ENCODE measurements around the gene TMEM145. TPM values are rescaled to one million over a fixed set of nuclear protein-coding genes. Genes with fewer than 3 reads are reported as not detected.
A peak's percentile ranks its signal among the peaks of the same experiment; 100 is the strongest.

The TMEM145 gene
- total RNA-seq, 1 donor from 2014 or later = not detected

DNA sequence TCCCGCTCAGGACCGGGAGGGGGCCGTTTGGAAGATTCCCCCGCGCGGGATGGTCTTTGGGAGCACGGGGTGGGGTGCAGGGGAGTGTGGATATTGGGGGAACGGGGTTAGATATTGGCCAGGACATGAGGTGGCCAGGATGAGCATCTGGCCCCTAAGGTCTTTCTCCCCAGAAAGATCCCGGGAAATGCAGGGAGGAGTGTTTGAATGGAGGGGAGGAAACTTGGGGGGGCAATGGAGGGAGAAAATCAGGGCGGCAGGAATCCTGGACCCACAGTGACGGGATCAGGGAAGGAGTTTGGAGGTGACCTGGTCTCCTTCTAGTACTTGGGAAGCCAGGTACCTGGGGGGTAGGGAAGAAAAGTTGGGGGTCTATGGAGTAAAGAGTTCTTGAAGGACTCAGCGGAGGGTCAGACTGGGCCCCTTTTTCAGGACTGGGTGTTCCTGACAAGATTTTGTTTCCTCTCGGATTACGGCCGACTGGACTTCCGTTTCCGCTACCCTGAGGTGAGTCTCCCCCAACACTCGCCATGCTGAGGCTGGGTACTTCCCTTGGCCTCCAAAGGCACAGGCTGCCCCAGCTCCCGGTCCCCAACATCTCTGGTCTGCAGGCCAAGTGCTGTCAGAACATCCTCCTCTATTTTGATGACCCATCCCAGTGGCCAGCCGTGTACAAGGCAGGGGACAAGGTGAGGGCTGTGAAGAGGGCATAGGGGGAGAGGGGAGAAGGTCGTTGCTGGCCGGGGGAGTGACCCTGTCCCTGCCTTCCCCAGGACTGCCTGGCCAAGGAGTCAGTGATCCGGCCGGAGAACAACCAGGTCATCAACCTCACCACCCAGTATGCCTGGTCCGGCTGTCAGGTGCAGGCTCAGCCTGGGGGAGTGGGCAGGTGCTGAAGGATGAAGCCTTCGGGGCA, 989 bp downstream of the TMEM145 start:
- Histone ChIP-seq H3K4me2 (ENCODE audit: low read length) (peak overlapping the region; percentile 92), H3K4me3 (ENCODE audit: insufficient read depth, low read depth, low read length) (no peak overlapping the region)
- no peaks in the 10 kb centered on the region for H3K9me3 Mint-ChIP-seq (ENCODE audit: unreplicated experiment)

DNA sequence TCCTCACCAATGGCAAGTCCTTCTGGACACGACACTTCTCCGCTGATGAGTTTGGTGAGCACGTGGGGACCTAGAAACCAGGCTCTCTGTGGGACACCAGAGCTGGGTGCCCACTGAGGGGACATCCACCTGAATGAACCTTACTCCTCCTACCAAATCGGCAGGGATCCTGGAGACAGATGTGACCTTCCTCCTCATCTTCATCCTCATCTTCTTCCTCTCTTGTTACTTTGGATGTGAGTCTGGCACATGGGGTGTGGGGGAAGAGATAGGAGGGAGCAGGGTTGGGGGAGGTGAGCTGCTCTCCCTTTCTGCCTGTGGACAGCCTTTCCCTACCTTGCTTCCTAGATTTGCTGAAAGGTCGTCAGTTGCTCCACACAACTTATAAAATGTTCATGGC, 1.9 kb downstream of the TMEM145 start:
- Histone ChIP-seq H3K4me3 (ENCODE audit: insufficient read depth, low read depth, low read length) (no peak overlapping the region), H3K9ac (ENCODE audit: low read length) (no peak overlapping the region), H3K9me3 (ENCODE audit: insufficient read depth, low read depth, low read length) (no peaks in the 10 kb centered on the region), H3K36me3 (ENCODE audit: insufficient read depth, low read length) (no peaks in the 10 kb centered on the region), H2AFZ (ENCODE audit: low read depth, low read length) (no peak overlapping the region), H3K27ac (ENCODE audit: low read depth, low read length) (no peak overlapping the region), H3K79me2 (ENCODE audit: insufficient read depth, low read length) (no peaks in the 10 kb centered on the region), H3K4me1 (ENCODE audit: insufficient read depth, low read length) (peaks cover 6% of the 10 kb centered on the region), H3K27me3 (ENCODE audit: insufficient read depth, low read length) (peaks cover 9% of the 10 kb centered on the region), H4K20me1 (ENCODE audit: insufficient read depth, low read length) (no peaks in the 10 kb centered on the region), H3K4me2 (ENCODE audit: low read length) (no peak overlapping the region)
- Mint-ChIP-seq H3K4me1 (ENCODE audit: low read depth, unreplicated experiment) (peaks cover 2% of the 10 kb centered on the region), H3K27me3 (ENCODE audit: low read depth, unreplicated experiment) (peaks cover 41% of the 10 kb centered on the region), H3K27ac (ENCODE audit: unreplicated experiment) (no peak overlapping the region), H3K9me3 (ENCODE audit: unreplicated experiment) (no peaks in the 10 kb centered on the region), H3K4me3 (ENCODE audit: unreplicated experiment) (no peak overlapping the region), H3K36me3 (ENCODE audit: low read depth, unreplicated experiment) (no peaks in the 10 kb centered on the region)
- FAIRE-seq = no peak
- DNase-seq (ENCODE audit: low read depth) = no peak
- TF ChIP-seq, protein P1, sequence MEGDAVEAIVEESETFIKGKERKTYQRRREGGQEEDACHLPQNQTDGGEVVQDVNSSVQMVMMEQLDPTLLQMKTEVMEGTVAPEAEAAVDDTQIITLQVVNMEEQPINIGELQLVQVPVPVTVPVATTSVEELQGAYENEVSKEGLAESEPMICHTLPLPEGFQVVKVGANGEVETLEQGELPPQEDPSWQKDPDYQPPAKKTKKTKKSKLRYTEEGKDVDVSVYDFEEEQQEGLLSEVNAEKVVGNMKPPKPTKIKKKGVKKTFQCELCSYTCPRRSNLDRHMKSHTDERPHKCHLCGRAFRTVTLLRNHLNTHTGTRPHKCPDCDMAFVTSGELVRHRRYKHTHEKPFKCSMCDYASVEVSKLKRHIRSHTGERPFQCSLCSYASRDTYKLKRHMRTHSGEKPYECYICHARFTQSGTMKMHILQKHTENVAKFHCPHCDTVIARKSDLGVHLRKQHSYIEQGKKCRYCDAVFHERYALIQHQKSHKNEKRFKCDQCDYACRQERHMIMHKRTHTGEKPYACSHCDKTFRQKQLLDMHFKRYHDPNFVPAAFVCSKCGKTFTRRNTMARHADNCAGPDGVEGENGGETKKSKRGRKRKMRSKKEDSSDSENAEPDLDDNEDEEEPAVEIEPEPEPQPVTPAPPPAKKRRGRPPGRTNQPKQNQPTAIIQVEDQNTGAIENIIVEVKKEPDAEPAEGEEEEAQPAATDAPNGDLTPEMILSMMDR (IDR thresholded peaks at IDR 0.05; ENCODE audit: insufficient read depth, low read depth, low read length) = no peak

More for the DNA sequence above, 989 bp downstream of the TMEM145 start:
- Histone ChIP-seq H4K20me1 (ENCODE audit: insufficient read depth, low read length) (no peaks in the 10 kb centered on the region), H3K27ac (ENCODE audit: low read depth, low read length) (no peak overlapping the region), H3K9ac (ENCODE audit: low read length) (no peak overlapping the region), H3K9me3 (ENCODE audit: insufficient read depth, low read depth, low read length) (no peaks in the 10 kb centered on the region), H2AFZ (ENCODE audit: low read depth, low read length) (no peak overlapping the region), H3K4me1 (ENCODE audit: insufficient read depth, low read length) (peaks cover 6% of the 10 kb centered on the region), H3K79me2 (ENCODE audit: insufficient read depth, low read length) (no peaks in the 10 kb centered on the region), H3K36me3 (ENCODE audit: insufficient read depth, low read length) (no peaks in the 10 kb centered on the region), H3K27me3 (ENCODE audit: insufficient read depth, low read length) (peaks cover 9% of the 10 kb centered on the region)
- Mint-ChIP-seq H3K27ac (ENCODE audit: unreplicated experiment) (no peak overlapping the region), H3K36me3 (ENCODE audit: low read depth, unreplicated experiment) (no peaks in the 10 kb centered on the region), H3K27me3 (ENCODE audit: low read depth, unreplicated experiment) (peaks cover 40% of the 10 kb centered on the region), H3K4me3 (ENCODE audit: unreplicated experiment) (peak overlapping the region; percentile 68), H3K4me1 (ENCODE audit: low read depth, unreplicated experiment) (peaks cover 2% of the 10 kb centered on the region)
- DNase-seq (ENCODE audit: low read depth) (no peak), FAIRE-seq (no peak)
- no peak for TF ChIP-seq EZH2 (IDR thresholded peaks at IDR 0.05; ENCODE audit: insufficient read depth, low read length)
- TF ChIP-seq, protein P1 (IDR thresholded peaks at IDR 0.05; ENCODE audit: insufficient read depth, low read depth, low read length) = no peak
